ENCODE results near the gene SFMBT2.
A peak's percentile ranks its signal among the peaks of the same experiment; 100 is the strongest.

The SFMBT2 gene

DNA sequence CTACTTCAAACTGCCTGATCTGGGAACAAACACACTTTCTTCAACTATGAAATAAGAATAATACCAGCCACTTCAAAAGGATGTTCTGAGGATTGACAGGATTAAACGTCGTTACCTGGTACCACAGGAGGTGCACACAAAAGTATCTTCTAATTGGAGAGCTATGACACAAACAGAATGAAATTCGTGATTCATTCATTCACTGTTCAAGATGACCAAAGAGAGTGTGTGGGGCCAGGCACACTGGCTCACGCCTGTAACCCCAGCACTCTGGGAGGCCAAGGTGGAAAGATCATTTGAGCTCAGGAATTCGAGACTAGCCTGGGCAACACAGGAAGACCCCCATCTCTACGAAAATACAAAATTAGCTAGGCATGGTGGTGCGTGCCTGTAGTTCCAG, 50.9 kb downstream of the SFMBT2 start:
- no peak overlapping the region for H3K27ac ChIP-seq

DNA sequence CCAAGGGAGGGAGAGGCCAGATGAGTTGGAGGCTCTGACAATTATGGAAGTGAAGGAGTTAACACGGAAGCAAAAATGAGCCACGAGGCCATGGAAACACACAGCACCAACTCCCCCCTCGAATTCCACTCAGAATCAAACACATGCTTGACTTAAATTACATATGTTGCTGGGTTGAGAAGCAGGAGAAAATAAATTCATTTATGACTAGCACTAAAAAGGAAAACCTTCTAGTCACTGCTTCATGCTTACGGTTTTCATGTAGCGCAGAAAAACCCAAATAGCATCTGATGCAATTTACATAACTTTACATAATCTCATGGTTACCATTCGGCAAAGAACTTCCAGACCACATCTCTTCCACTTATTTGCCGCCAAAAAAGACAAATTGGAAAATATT, 51.5 kb downstream of the SFMBT2 start:
- no peak overlapping the region for H3K27ac ChIP-seq
- TF ChIP-seq, protein P1, sequence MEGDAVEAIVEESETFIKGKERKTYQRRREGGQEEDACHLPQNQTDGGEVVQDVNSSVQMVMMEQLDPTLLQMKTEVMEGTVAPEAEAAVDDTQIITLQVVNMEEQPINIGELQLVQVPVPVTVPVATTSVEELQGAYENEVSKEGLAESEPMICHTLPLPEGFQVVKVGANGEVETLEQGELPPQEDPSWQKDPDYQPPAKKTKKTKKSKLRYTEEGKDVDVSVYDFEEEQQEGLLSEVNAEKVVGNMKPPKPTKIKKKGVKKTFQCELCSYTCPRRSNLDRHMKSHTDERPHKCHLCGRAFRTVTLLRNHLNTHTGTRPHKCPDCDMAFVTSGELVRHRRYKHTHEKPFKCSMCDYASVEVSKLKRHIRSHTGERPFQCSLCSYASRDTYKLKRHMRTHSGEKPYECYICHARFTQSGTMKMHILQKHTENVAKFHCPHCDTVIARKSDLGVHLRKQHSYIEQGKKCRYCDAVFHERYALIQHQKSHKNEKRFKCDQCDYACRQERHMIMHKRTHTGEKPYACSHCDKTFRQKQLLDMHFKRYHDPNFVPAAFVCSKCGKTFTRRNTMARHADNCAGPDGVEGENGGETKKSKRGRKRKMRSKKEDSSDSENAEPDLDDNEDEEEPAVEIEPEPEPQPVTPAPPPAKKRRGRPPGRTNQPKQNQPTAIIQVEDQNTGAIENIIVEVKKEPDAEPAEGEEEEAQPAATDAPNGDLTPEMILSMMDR (conservative IDR thresholded peaks at IDR 0.05), result no peak

More for the DNA sequence above, 50.9 kb downstream of the SFMBT2 start:
- TF ChIP-seq, protein P1 (conservative IDR thresholded peaks at IDR 0.05), result no peak

DNA sequence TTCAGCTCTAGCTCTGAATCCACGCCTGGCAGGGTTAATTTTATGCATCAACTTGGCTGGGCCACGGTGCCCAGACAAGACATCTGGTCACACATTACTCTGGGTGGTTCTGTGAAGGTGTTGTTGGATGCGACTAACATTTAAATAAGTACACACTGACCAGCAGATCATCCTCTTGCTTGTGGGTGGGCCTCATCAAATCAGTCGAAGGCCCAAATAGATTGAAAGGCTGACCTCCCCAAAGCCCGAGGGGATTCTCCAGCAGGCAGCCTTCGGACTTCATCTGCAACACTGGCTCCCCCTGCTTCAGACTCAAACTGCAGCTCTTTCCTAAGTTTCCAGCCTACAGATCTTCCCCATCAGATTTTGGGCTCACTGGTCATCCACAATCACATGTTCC, 53.6 kb downstream of the SFMBT2 start:
- TF ChIP-seq, protein P1 (conservative IDR thresholded peaks at IDR 0.05), result no peak
- H3K27ac ChIP-seq, result no peak overlapping the region

DNA sequence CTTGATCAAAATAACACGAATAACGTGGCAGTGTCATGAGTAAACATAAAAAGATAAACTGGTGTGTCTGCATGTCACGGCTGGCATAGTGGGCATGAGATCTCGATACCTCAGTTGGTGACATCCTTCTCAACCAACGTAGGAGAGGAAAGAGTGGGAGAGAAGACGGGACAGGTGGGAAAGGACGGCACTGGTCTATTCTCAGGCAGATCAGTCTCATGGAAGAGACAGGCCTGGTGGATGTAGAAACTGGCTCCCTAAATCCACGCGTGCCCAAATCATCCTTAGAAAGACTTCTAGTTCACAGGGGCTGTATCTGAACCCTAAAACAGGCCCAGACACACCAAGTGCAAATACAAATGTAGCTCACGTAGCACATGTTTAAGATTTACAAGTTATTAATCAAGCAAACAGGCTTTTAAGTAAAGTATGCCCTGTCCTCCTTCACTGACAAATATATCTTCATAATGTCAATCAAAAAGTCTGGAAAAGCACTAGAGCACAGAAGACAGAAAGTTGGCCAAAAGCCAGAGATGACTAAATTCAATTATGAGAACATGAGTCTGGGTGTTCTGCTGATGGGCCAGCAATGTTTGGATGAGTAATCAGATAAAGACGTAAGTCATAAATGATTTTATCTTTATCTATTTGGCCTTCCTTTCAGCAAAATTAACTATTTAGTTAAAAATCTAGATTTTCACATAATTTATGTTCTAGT, 56.3 kb downstream of the SFMBT2 start:
- peak overlapping the region; percentile 26; the same call in 1 of the 2 replicates for H3K27ac ChIP-seq
- TF ChIP-seq, protein P1 (conservative IDR thresholded peaks at IDR 0.05), result no peak

DNA sequence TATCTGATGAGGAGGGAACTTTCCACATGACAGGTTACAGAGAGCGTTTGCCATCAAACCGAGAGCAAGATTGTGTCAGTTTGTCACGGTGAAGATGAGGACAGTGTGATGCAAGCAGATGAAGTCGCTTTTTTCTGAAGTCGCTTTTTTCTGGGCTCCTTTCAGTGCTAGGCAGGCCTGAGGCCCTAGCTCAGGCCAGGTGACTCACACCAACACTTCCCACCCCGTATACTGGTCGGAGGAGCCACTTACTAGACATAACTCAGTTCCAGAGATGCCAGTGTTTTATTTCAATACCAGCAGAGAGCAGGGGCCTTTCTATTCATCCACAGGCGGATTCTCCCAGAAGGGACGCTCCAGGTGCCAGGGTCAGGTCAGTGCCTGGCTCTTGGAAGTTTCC, 58.9 kb downstream of the SFMBT2 start:
- TF ChIP-seq, protein P1 (conservative IDR thresholded peaks at IDR 0.05), result no peak
- no peak overlapping the region for H3K27ac ChIP-seq

DNA sequence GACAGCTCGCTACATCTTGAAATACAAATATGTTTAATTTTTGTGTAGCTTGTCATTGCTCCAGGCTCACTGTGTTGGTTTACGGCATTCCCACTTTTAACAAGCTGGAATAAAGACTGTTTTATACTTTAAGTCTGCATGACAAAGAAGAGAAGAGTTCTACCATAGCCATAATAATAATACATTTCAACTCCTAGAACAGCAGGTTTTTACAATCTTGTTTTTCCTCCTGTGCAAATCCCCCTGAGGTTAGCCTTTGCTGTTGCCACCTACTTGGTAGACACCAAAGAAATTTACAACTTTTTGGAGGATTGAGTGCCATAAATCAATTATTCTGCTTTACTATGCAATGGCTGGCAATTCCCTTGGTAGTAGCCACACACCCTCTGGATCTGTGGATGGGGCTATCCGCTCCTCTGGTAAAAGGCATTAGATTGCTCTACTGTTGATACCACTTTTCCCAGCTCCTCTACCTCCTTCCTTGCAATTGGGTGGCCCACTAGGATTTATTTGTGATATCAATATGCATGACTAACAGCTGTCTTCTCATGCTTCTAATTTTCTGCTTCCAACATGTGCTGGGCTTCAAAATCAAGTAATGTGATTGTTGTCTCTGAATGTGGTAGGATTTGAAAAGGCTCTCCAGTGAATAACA, 60.2 kb downstream of the SFMBT2 start:
- H3K27ac ChIP-seq, result no peak overlapping the region
- TF ChIP-seq, protein P1 (conservative IDR thresholded peaks at IDR 0.05), result no peak

DNA sequence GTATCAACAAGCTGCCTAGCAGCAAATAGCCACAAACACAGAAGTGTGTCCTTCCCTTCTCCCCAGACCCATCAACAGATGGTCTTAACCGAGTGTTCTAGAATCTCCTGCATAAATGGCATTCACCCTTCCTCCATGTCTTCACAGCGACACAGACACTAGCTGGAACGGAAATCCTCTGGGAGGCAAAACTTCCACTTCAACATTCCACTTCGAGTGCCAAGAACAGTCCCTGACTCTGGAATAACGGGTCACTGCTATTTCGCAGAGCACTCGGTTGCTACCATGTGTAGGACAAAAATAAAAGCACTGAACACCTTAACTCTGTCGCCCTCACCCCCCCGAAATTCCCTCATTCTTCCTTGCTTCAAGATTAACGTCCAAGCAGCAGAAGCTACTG, 65.1 kb downstream of the SFMBT2 start:
- no peak overlapping the region for H3K27ac ChIP-seq
- TF ChIP-seq, protein P1 (conservative IDR thresholded peaks at IDR 0.05), result no peak
